ENCODE measurements around the gene TUBE1.
A peak's percentile ranks its signal among the peaks of the same experiment; 100 is the strongest.

The TUBE1 gene

DNA sequence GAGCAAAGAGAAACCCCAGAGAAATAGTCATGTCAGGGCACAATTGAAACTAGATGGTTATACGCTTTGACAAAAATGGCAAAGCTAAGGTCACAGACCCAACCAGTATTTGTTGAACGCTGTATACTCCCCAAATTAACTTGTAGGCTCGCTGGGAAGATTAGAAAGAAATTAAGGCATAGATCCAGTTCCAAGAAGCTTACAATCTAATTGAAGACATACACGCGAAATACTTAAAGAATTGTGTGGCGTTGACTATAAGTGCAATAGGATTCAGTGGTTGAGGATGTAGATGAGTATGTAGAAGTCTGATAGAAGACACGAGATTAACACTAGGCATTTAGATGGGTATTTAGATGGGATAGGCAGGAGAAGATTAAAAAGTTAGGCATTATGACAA, 634 bp upstream of the TUBE1 start:
- TF ChIP-seq ZFP30 (CRISPR knock-in tag; IDR thresholded peaks at IDR 0.05): no peak
- no peak for TF ChIP-seq BACH2 (CRISPR knock-in tag; IDR thresholded peaks at IDR 0.05; ENCODE audit: borderline replicate concordance)
- no peak for TF ChIP-seq CSDC2 (CRISPR knock-in tag; IDR thresholded peaks at IDR 0.05)
- peak; percentile 11; the same call in 2 of the 3 replicates for ATAC-seq

DNA sequence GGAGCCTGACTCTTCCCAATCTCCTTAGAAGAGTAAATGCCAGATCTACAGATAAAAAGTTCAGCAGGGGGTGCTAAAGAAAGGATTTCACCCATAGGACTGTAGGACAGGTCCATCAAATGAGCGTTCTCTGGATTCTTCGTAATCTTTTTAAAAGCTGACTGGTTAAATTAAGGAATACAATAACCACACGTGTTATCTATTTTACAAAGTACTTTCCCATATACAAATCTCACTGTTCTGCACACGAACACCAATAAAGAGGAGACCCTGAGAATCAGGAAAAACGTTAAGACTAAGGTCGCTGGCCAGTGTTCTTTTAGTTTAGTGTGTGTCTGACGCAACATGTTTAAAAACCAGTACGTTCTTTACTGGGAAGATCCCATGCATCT, 542 bp downstream of the TUBE1 start:
- TF ChIP-seq ZNF8 (CRISPR knock-in tag; IDR thresholded peaks at IDR 0.05): no peak
- TF ChIP-seq, protein P1, sequence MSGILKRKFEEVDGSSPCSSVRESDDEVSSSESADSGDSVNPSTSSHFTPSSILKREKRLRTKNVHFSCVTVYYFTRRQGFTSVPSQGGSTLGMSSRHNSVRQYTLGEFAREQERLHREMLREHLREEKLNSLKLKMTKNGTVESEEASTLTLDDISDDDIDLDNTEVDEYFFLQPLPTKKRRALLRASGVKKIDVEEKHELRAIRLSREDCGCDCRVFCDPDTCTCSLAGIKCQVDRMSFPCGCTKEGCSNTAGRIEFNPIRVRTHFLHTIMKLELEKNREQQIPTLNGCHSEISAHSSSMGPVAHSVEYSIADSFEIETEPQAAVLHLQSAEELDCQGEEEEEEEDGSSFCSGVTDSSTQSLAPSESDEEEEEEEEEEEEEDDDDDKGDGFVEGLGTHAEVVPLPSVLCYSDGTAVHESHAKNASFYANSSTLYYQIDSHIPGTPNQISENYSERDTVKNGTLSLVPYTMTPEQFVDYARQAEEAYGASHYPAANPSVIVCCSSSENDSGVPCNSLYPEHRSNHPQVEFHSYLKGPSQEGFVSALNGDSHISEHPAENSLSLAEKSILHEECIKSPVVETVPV (CRISPR knock-in tag; IDR thresholded peaks at IDR 0.05): no peak
- no peak for TF ChIP-seq RARB (CRISPR knock-in tag; IDR thresholded peaks at IDR 0.05)
- no peak for TF ChIP-seq TOX (CRISPR knock-in tag; IDR thresholded peaks at IDR 0.05; ENCODE audit: borderline replicate concordance)
- TF ChIP-seq ZFP30 (CRISPR knock-in tag; IDR thresholded peaks at IDR 0.05): no peak
- TF ChIP-seq CSDC2 (CRISPR knock-in tag; IDR thresholded peaks at IDR 0.05): no peak
- TF ChIP-seq TSHZ2 (CRISPR knock-in tag; IDR thresholded peaks at IDR 0.05): no peak
- ATAC-seq: peak; percentile 81

- no peak for ATAC-seq
- TF ChIP-seq, protein P2, sequence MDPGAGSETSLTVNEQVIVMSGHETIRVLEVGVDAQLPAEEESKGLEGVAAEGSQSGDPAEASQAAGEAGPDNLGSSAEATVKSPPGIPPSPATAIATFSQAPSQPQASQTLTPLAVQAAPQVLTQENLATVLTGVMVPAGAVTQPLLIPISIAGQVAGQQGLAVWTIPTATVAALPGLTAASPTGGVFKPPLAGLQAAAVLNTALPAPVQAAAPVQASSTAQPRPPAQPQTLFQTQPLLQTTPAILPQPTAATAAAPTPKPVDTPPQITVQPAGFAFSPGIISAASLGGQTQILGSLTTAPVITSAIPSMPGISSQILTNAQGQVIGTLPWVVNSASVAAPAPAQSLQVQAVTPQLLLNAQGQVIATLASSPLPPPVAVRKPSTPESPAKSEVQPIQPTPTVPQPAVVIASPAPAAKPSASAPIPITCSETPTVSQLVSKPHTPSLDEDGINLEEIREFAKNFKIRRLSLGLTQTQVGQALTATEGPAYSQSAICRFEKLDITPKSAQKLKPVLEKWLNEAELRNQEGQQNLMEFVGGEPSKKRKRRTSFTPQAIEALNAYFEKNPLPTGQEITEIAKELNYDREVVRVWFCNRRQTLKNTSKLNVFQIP (CRISPR knock-in tag; IDR thresholded peaks at IDR 0.05; ENCODE audit: borderline replicate concordance, low read depth): no peak
- no peak for TF ChIP-seq PPARA (CRISPR knock-in tag; IDR thresholded peaks at IDR 0.05; ENCODE audit: borderline replicate concordance)
- TF ChIP-seq GLIS3 (CRISPR knock-in tag; IDR thresholded peaks at IDR 0.05): no peak
- TF ChIP-seq ZC3H10 (CRISPR knock-in tag; IDR thresholded peaks at IDR 0.05): no peak
- TF ChIP-seq ARNTL (CRISPR knock-in tag; IDR thresholded peaks at IDR 0.05; ENCODE audit: borderline replicate concordance, low read depth): no peak
- no peak for TF ChIP-seq ESRRG (CRISPR knock-in tag; IDR thresholded peaks at IDR 0.05)
- no peak for TF ChIP-seq TCF4 (CRISPR knock-in tag; IDR thresholded peaks at IDR 0.05; ENCODE audit: borderline replicate concordance)
- TF ChIP-seq RARB (CRISPR knock-in tag; IDR thresholded peaks at IDR 0.05): no peak
- TF ChIP-seq ZNF70 (CRISPR knock-in tag; IDR thresholded peaks at IDR 0.05): no peak
These were observed 1.8 kb downstream of the TUBE1 start for GRCh38 chr6:112085286-112086065.

- no peak for TF ChIP-seq ARNTL (CRISPR knock-in tag; IDR thresholded peaks at IDR 0.05; ENCODE audit: borderline replicate concordance, low read depth)
- TF ChIP-seq SNAI2 (CRISPR knock-in tag; IDR thresholded peaks at IDR 0.05): no peak
- TF ChIP-seq CSDC2 (CRISPR knock-in tag; IDR thresholded peaks at IDR 0.05): no peak
- TF ChIP-seq ZNF565 (CRISPR knock-in tag; conservative IDR thresholded peaks at IDR 0.05; ENCODE audit: low read depth): no peak
- TF ChIP-seq, protein P2 (CRISPR knock-in tag; IDR thresholded peaks at IDR 0.05; ENCODE audit: borderline replicate concordance, low read depth): no peak
- TF ChIP-seq PPARA (CRISPR knock-in tag; IDR thresholded peaks at IDR 0.05; ENCODE audit: borderline replicate concordance): no peak
- no peak for TF ChIP-seq ZNF70 (CRISPR knock-in tag; IDR thresholded peaks at IDR 0.05)
- TF ChIP-seq, protein P1 (CRISPR knock-in tag; IDR thresholded peaks at IDR 0.05): no peak
- TF ChIP-seq TOX (CRISPR knock-in tag; IDR thresholded peaks at IDR 0.05; ENCODE audit: borderline replicate concordance): no peak
- TF ChIP-seq ESRRG (CRISPR knock-in tag; IDR thresholded peaks at IDR 0.05): no peak
- TF ChIP-seq TSHZ2 (CRISPR knock-in tag; IDR thresholded peaks at IDR 0.05): no peak
- TF ChIP-seq ISL1 (CRISPR knock-in tag; IDR thresholded peaks at IDR 0.05): no peak
- no peak for TF ChIP-seq ZC3H10 (CRISPR knock-in tag; IDR thresholded peaks at IDR 0.05)
- TF ChIP-seq BACH2 (CRISPR knock-in tag; IDR thresholded peaks at IDR 0.05; ENCODE audit: borderline replicate concordance): no peak
- TF ChIP-seq TCF4 (CRISPR knock-in tag; IDR thresholded peaks at IDR 0.05; ENCODE audit: borderline replicate concordance): no peak
- TF ChIP-seq CREB5 (CRISPR knock-in tag; IDR thresholded peaks at IDR 0.05; ENCODE audit: low read depth): no peak
- ATAC-seq: no peak
These were observed 5.7 kb downstream of the TUBE1 start for GRCh38 chr6:112081569-112081968.

All from SK-N-SH treated with all-trans-retinoic acid at 6 μM for 48 hours (cell line).